Activated T-helper 17 cell treated with anti-CD3 and anti-CD28 coated beads, Interleukin-2, amount 50 U/mL, for 72 hours (primary cell): ENCODE results near the gene CENPB. TPM values are rescaled to one million over a fixed set of nuclear protein-coding genes. Genes with fewer than 3 reads are reported as not detected.

Experiments
- total RNA-seq, 2 donors: library from RNA; stranded (reverse); gene quantifications; one replicate each; pipeline ENCODE4 v1.2.3, GENCODE V29; 2022

The CENPB gene
- total RNA-seq, 2 donors from 2014 or later: 42.3 to 82.1 TPM

Other genes starting within 250 kb of the CENPB start
- gene GFRA4, start 123.3 kb downstream of the CENPB start, total RNA-seq: not detected
- gene ADAM33, start 104.7 kb downstream of the CENPB start, total RNA-seq: not detected
- gene SIGLEC1, start 74.1 kb downstream of the CENPB start, total RNA-seq: not detected
- gene HSPA12B, start 54.1 kb downstream of the CENPB start, total RNA-seq: not detected
- gene ADISSP, start 19.0 kb downstream of the CENPB start, total RNA-seq: 10 to 100 TPM; 40.7 to 66.0 TPM
- gene SPEF1, start 5.3 kb downstream of the CENPB start, total RNA-seq: under 1 TPM; 0.24 TPM
- 100 to 1,000 TPM in 1 of 2 donors, 10 to 100 TPM in 1; 86.7 to 117 TPM for gene CDC25B, start 9.6 kb upstream of the CENPB start, total RNA-seq
- 10 to 100 TPM; 10.8 to 14.8 TPM for gene AP5S1, start 33.8 kb upstream of the CENPB start, total RNA-seq
- 10 to 100 TPM; 27.9 to 34.4 TPM for gene MAVS, start 60.1 kb upstream of the CENPB start, total RNA-seq
- gene PANK2, start 102.6 kb upstream of the CENPB start, total RNA-seq: 10 to 100 TPM; 61.1 to 64.3 TPM
- 10 to 100 TPM; 20.1 to 47.9 TPM for gene RNF24, start 228.8 kb upstream of the CENPB start, total RNA-seq